Kidney (tissue), 14 donors: ENCODE results near the gene NF2. TPM values are rescaled to one million over a fixed set of nuclear protein-coding genes. Genes with fewer than 3 reads are reported as not detected.

Experiments used
- DNase-seq, 5 donors: peaks; one replicate each; pipeline ENCODE4 v3.0.0-alpha.2; 2013 to 2020
- FAIRE-seq: peaks from 2 replicates; lab custom pipeline; 2012; peaks lifted over from hg19 to GRCh38; lab: Jason Lieb, UNC
- H3K27ac ChIP-seq, 2 donors: one replicate each; pipeline ENCODE4 v1.7.0; 2013; ENCODE audit warnings: low read depth in 2 of 2, low read length in 2 of 2, inconsistent platforms in 1 of 2
- H3K27me3 ChIP-seq: one replicate; pipeline ENCODE4 v1.7.1; 2013; ENCODE audit warnings: low read length, inconsistent platforms; ENCODE audit not compliant: control insufficient read depth, insufficient read depth
- H3K36me3 ChIP-seq, 3 donors: one replicate each; pipeline versions ENCODE4 v1.7.0 to v1.7.1; 2013; ENCODE audit warnings: low read length in 3 of 3, control low read depth in 1 of 3, inconsistent platforms in 1 of 3; ENCODE audit not compliant: insufficient read depth in 3 of 3, control insufficient read depth in 2 of 3
- H3K4me1 ChIP-seq, 3 donors: one replicate each; pipeline versions ENCODE4 v1.7.0 to v1.7.1; 2013; ENCODE audit warnings: low read length in 3 of 3, inconsistent platforms in 1 of 3, low read depth in 1 of 3; ENCODE audit not compliant: control insufficient read depth in 2 of 3, insufficient read depth in 2 of 3
- H3K4me3 ChIP-seq, 3 donors: one replicate each; pipeline versions ENCODE4 v1.7.0 to v1.8.1; 2013; ENCODE audit warnings: low read length in 3 of 3, control low read depth in 1 of 3, inconsistent platforms in 1 of 3
- H3K9ac ChIP-seq, 3 donors: one replicate each; pipeline versions ENCODE4 v1.7.0 to v1.7.1; 2013; ENCODE audit warnings: low read length in 3 of 3, control low read depth in 1 of 3, inconsistent platforms in 1 of 3
- H3K9me3 ChIP-seq, 3 donors: one replicate each; pipeline versions ENCODE4 v1.7.0 to v1.7.1; 2013; ENCODE audit warnings: low read length in 3 of 3, control low read depth in 1 of 3, inconsistent platforms in 1 of 3; ENCODE audit not compliant: control insufficient read depth in 2 of 3, insufficient read depth in 1 of 3
- intact Hi-C: fragments of 100-400 bp; cut with DNase I; formaldehyde crosslinking; loops from one replicate; pipeline ENCODE4 v1.11.1; 2022
- polyA plus RNA-seq: library from polyadenylated mRNA; stranded (reverse); fragments of 350-450 nt; fragmentation: Illumina TruSeq; extraction: RNeasy Lipid Tissue Mini Kit (QIAGEN cat#74804); gene quantifications from one replicate; pipeline ENCODE4 v1.2.3, GENCODE V29; 2014; ENCODE audit warnings: low read depth, low replicate concordance; ENCODE audit not compliant: insufficient read depth
- total RNA-seq: library from RNA; stranded (reverse); fragmentation: NEBNext Ultra II Directional; extraction: Animal tissue kit (Norgen Biotek cat#: 25700); gene quantifications from one replicate; pipeline ENCODE4 v1.2.1, GENCODE V29; 2021
- TF ChIP-seq, protein P1 (sequence below): IDR thresholded peaks from 3 replicates; pipeline ENCODE4 v1.5.1; 2012; ENCODE audit warnings: mild to moderate bottlenecking, moderate library complexity, borderline replicate concordance; ENCODE audit not compliant: insufficient read depth; ENCODE audit errors: extremely low read depth
- donor health status: control.
- donor health status: control.
- donor health status: control.
- donor health status: control.
- donor health status: control.
- donor health status: DM: yes; HTN: yes; CAD: no.
- donor health status: Normal renal cell carcinoma (clear cell type).

The NF2 gene
- total and polyA plus RNA-seq, 2 donors from 2014 or later = 15.4 to 60.6 TPM

DNA sequence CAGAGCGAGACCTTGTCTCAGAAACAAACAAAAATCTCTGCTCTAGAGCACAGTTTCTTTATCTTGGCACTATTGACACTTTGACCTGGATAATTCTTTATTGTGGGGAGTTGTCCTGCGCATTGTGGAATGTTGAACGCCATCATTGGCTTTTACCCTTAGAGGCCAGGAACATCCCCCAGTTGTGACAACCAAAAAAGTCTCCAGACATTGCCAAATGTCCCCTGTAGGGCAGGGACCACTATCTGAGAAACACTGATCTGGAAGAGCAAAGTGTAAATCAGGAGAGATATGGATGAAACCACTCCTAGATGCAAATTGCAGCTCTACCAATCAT lies 4.8 kb upstream of the NF2 start:
- TF ChIP-seq, protein P1, sequence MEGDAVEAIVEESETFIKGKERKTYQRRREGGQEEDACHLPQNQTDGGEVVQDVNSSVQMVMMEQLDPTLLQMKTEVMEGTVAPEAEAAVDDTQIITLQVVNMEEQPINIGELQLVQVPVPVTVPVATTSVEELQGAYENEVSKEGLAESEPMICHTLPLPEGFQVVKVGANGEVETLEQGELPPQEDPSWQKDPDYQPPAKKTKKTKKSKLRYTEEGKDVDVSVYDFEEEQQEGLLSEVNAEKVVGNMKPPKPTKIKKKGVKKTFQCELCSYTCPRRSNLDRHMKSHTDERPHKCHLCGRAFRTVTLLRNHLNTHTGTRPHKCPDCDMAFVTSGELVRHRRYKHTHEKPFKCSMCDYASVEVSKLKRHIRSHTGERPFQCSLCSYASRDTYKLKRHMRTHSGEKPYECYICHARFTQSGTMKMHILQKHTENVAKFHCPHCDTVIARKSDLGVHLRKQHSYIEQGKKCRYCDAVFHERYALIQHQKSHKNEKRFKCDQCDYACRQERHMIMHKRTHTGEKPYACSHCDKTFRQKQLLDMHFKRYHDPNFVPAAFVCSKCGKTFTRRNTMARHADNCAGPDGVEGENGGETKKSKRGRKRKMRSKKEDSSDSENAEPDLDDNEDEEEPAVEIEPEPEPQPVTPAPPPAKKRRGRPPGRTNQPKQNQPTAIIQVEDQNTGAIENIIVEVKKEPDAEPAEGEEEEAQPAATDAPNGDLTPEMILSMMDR = no peak
- Histone ChIP-seq H3K4me3 (no peak overlapping the region), H3K36me3 (no peaks in the 10 kb centered on the region), H3K9me3 (no peaks in the 10 kb centered on the region), H3K27me3 (no peaks in the 10 kb centered on the region), H3K9ac (no peak overlapping the region), H3K4me1 (no peaks in the 10 kb centered on the region), H3K27ac (no peak overlapping the region)
- DNase-seq = no peak
- FAIRE-seq = no peak
- intact Hi-C loops = no loop called here

DNA sequence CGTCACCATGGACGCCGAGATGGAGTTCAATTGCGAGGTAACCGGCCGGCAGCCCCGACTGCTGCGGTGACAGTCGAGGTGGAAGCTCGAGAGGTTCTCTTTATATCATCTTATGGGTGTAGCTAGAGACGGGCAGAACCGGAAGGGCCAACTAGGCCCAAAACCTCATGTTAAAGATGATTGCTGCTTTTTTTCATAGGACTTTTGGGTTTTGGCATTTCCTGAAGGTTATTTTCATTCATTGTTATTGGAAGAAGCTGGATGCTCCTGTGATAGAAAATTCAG lies 585 bp downstream of the NF2 start:
- H3K27ac ChIP-seq = peak overlapping the region; percentile 93 to 97
- peaks cover 0 to 9% (median 2%) of the 10 kb centered on the region in 3 donors for H3K4me1 ChIP-seq
- DNase-seq = peak in 1 of 5 donors; percentile 23
- no peak for FAIRE-seq
- H3K9ac ChIP-seq = peak overlapping the region; percentile 58 to 98 (median 95)
- H3K9me3 ChIP-seq = no peaks in the 10 kb centered on the region
- TF ChIP-seq, protein P1 = no peak
- H3K36me3 ChIP-seq = no peaks in the 10 kb centered on the region
- H3K27me3 ChIP-seq = no peaks in the 10 kb centered on the region
- H3K4me3 ChIP-seq = peak overlapping the region; percentile 76 to 91 (median 86)
- intact Hi-C loops = no loop called here

DNA sequence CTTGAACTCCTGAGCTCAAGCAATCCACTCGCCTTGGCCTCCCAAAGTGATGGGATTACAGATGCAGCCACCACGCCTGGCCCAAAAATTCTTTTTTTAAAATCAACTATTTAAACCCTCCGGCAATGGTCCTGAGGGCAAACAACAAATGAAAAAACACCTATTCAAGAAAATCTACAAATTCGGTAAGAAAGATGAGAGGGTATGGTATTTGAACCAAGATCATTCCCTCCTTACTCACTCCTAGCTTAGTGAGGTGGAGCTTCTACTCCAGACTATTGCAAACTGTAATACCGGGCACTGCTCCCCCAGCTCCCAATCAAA lies 2.1 kb downstream of the NF2 start:
- Histone ChIP-seq H3K36me3 (no peaks in the 10 kb centered on the region), H3K4me3 (no peak overlapping the region), H3K27me3 (no peaks in the 10 kb centered on the region), H3K9ac (no peak overlapping the region), H3K27ac (no peak overlapping the region), H3K9me3 (no peaks in the 10 kb centered on the region), H3K4me1 (peaks cover 0 to 9% (median 2%) of the 10 kb centered on the region in 3 donors)
- TF ChIP-seq, protein P1 = no peak
- intact Hi-C loops = no loop called here
- FAIRE-seq (no peak), DNase-seq (no peak)

DNA sequence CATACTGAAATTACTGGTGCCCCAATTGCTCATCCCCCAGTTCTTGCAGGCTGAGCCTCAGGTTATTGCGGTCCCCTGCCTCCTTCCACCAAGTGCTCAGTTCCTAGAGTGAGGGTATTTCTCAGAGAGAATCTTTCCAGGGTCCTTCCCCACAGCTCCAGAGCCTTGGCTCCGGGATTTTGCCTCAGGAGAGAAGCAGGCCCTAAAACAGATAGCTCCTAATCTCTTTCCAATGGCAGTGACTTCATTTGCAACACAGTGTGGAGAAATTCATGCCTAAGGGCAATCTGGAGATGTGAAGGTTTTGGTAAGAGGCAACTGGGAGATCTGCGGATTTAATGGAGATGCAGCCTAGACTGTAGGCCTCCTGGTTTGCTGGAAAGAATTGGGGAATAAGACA lies 2.9 kb downstream of the NF2 start:
- Histone ChIP-seq H3K36me3 (no peaks in the 10 kb centered on the region), H3K4me3 (no peak overlapping the region), H3K27ac (no peak overlapping the region), H3K9me3 (no peaks in the 10 kb centered on the region), H3K4me1 (peaks cover 0 to 9% (median 2%) of the 10 kb centered on the region in 3 donors), H3K27me3 (no peaks in the 10 kb centered on the region), H3K9ac (no peak overlapping the region)
- no peak for FAIRE-seq
- intact Hi-C loops = no loop called here
- DNase-seq = no peak
- TF ChIP-seq, protein P1 = no peak
